ENCODE results near the gene HHAT. TPM values are rescaled to one million over a fixed set of nuclear protein-coding genes. Genes with fewer than 3 reads are reported as not detected.

HHAT gene
- total RNA-seq, 4 donors from 2014 or later, result 0.31 to 0.33 (median 0.33) TPM; not detected in 1

GRCh38 chr1:210600421-210601159 lies 271.9 kb downstream of the HHAT start:
- Histone ChIP-seq H3K27me3 (no peaks in the 10 kb centered on the region), H3K36me3 (no peaks in the 10 kb centered on the region), H3K27ac (no peak overlapping the region), H3K4me1 (no peaks in the 10 kb centered on the region), H3K9me3 (no peaks in the 10 kb centered on the region), H3K4me3 (no peak overlapping the region)
- ATAC-seq (no peak), DNase-seq (no peak)
- no peak for TF ChIP-seq CTCF (IDR thresholded peaks at IDR 0.05 in 4 of 5, conservative IDR thresholded peaks at IDR 0.05 in 1 of 5)
- no peak for TF ChIP-seq POLR2A (IDR thresholded peaks at IDR 0.05)
- in situ Hi-C loops (cut with MboI; ENCODE audit: low sequenced_read_pairs in 4 of 4) (no loop called here), intact Hi-C loops (cut with DNase I; ENCODE audit: low total_unique reads) (no loop called here)

GRCh38 chr1:210603123-210603522 lies 274.4 kb downstream of the HHAT start:
- intact Hi-C loops (cut with DNase I; ENCODE audit: low total_unique reads), result no loop called here
- in situ Hi-C loops (cut with MboI; ENCODE audit: low sequenced_read_pairs in 4 of 4), result no loop called here
- no peak for TF ChIP-seq CTCF (IDR thresholded peaks at IDR 0.05 in 4 of 5, conservative IDR thresholded peaks at IDR 0.05 in 1 of 5)
- no peak for TF ChIP-seq POLR2A (IDR thresholded peaks at IDR 0.05)

GRCh38 chr1:210605099-210605498 lies 276.4 kb downstream of the HHAT start:
- no peak overlapping the region for H3K4me3 ChIP-seq
- DNase-seq, result no peak
- no peak for TF ChIP-seq POLR2A (IDR thresholded peaks at IDR 0.05)
- no peak for TF ChIP-seq CTCF (IDR thresholded peaks at IDR 0.05 in 4 of 5, conservative IDR thresholded peaks at IDR 0.05 in 1 of 5)

More at GRCh38 chr1:210603123-210603522, 274.4 kb downstream of the HHAT start:
- no peak overlapping the region for H3K27ac ChIP-seq
- H3K4me1 ChIP-seq, result no peaks in the 10 kb centered on the region
- DNase-seq (no peak), ATAC-seq (no peak)
- H3K9me3 ChIP-seq, result no peaks in the 10 kb centered on the region
- H3K27me3 ChIP-seq, result no peaks in the 10 kb centered on the region
- no peak overlapping the region for H3K4me3 ChIP-seq
- no peaks in the 10 kb centered on the region for H3K36me3 ChIP-seq

GRCh38 chr1:210607361-210607760 lies 278.7 kb downstream of the HHAT start:
- Histone ChIP-seq H3K4me3 (no peak overlapping the region), H3K36me3 (no peaks in the 10 kb centered on the region), H3K9me3 (no peaks in the 10 kb centered on the region), H3K4me1 (no peaks in the 10 kb centered on the region), H3K27ac (no peak overlapping the region), H3K27me3 (no peaks in the 10 kb centered on the region)
- ATAC-seq (no peak), DNase-seq (no peak)
- intact Hi-C loops (cut with DNase I; ENCODE audit: low total_unique reads), result no loop called here
- no peak for TF ChIP-seq CTCF (IDR thresholded peaks at IDR 0.05 in 4 of 5, conservative IDR thresholded peaks at IDR 0.05 in 1 of 5)
- no peak for TF ChIP-seq POLR2A (IDR thresholded peaks at IDR 0.05)
- in situ Hi-C loops (cut with MboI; ENCODE audit: low sequenced_read_pairs in 4 of 4), result no loop called here

More at GRCh38 chr1:210605099-210605498, 276.4 kb downstream of the HHAT start:
- H3K36me3 ChIP-seq, result no peaks in the 10 kb centered on the region
- H3K27me3 ChIP-seq, result no peaks in the 10 kb centered on the region
- intact Hi-C loops (cut with DNase I; ENCODE audit: low total_unique reads) (no loop called here), in situ Hi-C loops (cut with MboI; ENCODE audit: low sequenced_read_pairs in 4 of 4) (no loop called here)
- no peak for ATAC-seq
- H3K27ac ChIP-seq, result no peak overlapping the region
- no peaks in the 10 kb centered on the region for H3K4me1 ChIP-seq
- no peaks in the 10 kb centered on the region for H3K9me3 ChIP-seq

Data from gastrocnemius medialis (tissue), 4 donors.